ENCODE data around the gene NNAT. TPM values are rescaled to one million over a fixed set of nuclear protein-coding genes. Genes with fewer than 3 reads are reported as not detected.
"Not testable (repeated sequence)": the region's sequence is repeated elsewhere in the genome, so short reads cannot be mapped to it uniquely, and the experiment has no call there.

NNAT gene
- total RNA-seq (under 1 TPM in 1 of 2 experiments, not detected in 1; 0.33 TPM), polyA plus RNA-seq (not detected)

GRCh38 chr20:37521061-37521771 lies at the start of gene NNAT:
TSS of gene NNAT (plus strand) at chr20:37521250. CDS start at chr20:37521332, 82 bp downstream.
- H3K4me1 ChIP-seq (ENCODE audit: insufficient read depth, low read length) = peaks cover 26% of the 10 kb centered on the region
- no peak within 1 kb of the TSS for H3K4me3 ChIP-seq (ENCODE audit: low read length)
- H3K27me3 Mint-ChIP-seq = peaks cover 0 to 3% of the 10 kb centered on the region in 2 donors
- H3K36me3 Mint-ChIP-seq = peaks cover 5 to 52% (median 16%) of the 10 kb centered on the region in 3 donors
- no peak within 1 kb of the TSS for H3K27ac ChIP-seq (ENCODE audit: low read depth, low read length)
- H3K36me3 ChIP-seq (ENCODE audit: insufficient read depth, low read length) = no peaks in the 10 kb centered on the region
- no peaks in the 10 kb centered on the region for H3K27me3 ChIP-seq (ENCODE audit: insufficient read depth, low read length, poor library complexity, severe bottlenecking)
- H3K9me3 ChIP-seq (ENCODE audit: low read length) = no peaks in the 10 kb centered on the region
- DNase-seq = no peak
- POLR2A ChIA-PET = no interaction called here
- CTCF ChIA-PET = no interaction called here
- H3K4me3 Mint-ChIP-seq = peak within 1 kb of the TSS in 6 of 7 donors; percentile 41 to 67 (median 62)
- no peaks in the 10 kb centered on the region for H3K9me3 Mint-ChIP-seq
- peak within 1 kb of the TSS in 3 of 8 donors; percentile 24 to 79 (median 75) for H3K27ac Mint-ChIP-seq
- H3K4me1 Mint-ChIP-seq = peaks cover 56 to 88% (median 59%) of the 10 kb centered on the region in 3 donors

- no peak overlapping the region for H3K4me3 ChIP-seq (ENCODE audit: low read length)
- no peaks in the 10 kb centered on the region for H3K36me3 ChIP-seq (ENCODE audit: insufficient read depth, low read length)
- no peaks in the 10 kb centered on the region for H3K4me1 ChIP-seq (ENCODE audit: insufficient read depth, low read length)
- ChIA-PET POLR2A (no interaction called here), CTCF (no interaction called here)
- Mint-ChIP-seq H3K27me3 (peaks cover 14 to 35% of the 10 kb centered on the region in 2 donors), H3K27ac (no peak overlapping the region), H3K36me3 (no peaks in the 10 kb centered on the region), H3K9me3 (peaks cover 0 to 3% (median 0%) of the 10 kb centered on the region in 5 donors), H3K4me1 (no peaks in the 10 kb centered on the region), H3K4me3 (no peak overlapping the region)
- H3K9me3 ChIP-seq (ENCODE audit: low read length) = no peaks in the 10 kb centered on the region
- DNase-seq = no peak
- no peak overlapping the region for H3K27ac ChIP-seq (ENCODE audit: low read depth, low read length)
- H3K27me3 ChIP-seq (ENCODE audit: insufficient read depth, low read length, poor library complexity, severe bottlenecking) = peaks cover 4% of the 10 kb centered on the region
These were observed 49.3 kb upstream of the NNAT start for GRCh38 chr20:37471741-37472235.

- H3K27ac ChIP-seq (ENCODE audit: low read depth, low read length); H3K36me3 Mint-ChIP-seq; H3K4me3 Mint-ChIP-seq; H3K4me1 Mint-ChIP-seq; DNase-seq; H3K4me1 ChIP-seq (ENCODE audit: insufficient read depth, low read length); CTCF ChIA-PET; POLR2A ChIA-PET; H3K4me3 ChIP-seq (ENCODE audit: low read length); H3K9me3 ChIP-seq (ENCODE audit: low read length); H3K27ac Mint-ChIP-seq; H3K36me3 ChIP-seq (ENCODE audit: insufficient read depth, low read length); H3K27me3 ChIP-seq (ENCODE audit: insufficient read depth, low read length, poor library complexity, severe bottlenecking); H3K9me3 Mint-ChIP-seq: not testable (repeated sequence)
- H3K27me3 Mint-ChIP-seq = peaks cover 14 to 31% of the 10 kb centered on the region in 2 donors
These were observed 48.6 kb upstream of the NNAT start for GRCh38 chr20:37472435-37472834.

GRCh38 chr20:37473249-37474000 lies 47.6 kb upstream of the NNAT start:
- Histone ChIP-seq H3K27ac (ENCODE audit: low read depth, low read length) (no peak overlapping the region), H3K4me1 (ENCODE audit: insufficient read depth, low read length) (no peaks in the 10 kb centered on the region), H3K9me3 (ENCODE audit: low read length) (no peaks in the 10 kb centered on the region), H3K4me3 (ENCODE audit: low read length) (no peak overlapping the region), H3K36me3 (ENCODE audit: insufficient read depth, low read length) (no peaks in the 10 kb centered on the region), H3K27me3 (ENCODE audit: insufficient read depth, low read length, poor library complexity, severe bottlenecking) (peaks cover 15% of the 10 kb centered on the region)
- no peaks in the 10 kb centered on the region for H3K4me1 Mint-ChIP-seq
- peaks cover 14 to 23% of the 10 kb centered on the region in 2 donors for H3K27me3 Mint-ChIP-seq
- H3K36me3 Mint-ChIP-seq = peaks cover 0 to 4% (median 0%) of the 10 kb centered on the region in 3 donors
- CTCF ChIA-PET = no interaction called here
- H3K9me3 Mint-ChIP-seq = peaks cover 0 to 3% (median 0%) of the 10 kb centered on the region in 5 donors
- no peak overlapping the region for H3K4me3 Mint-ChIP-seq
- POLR2A ChIA-PET = no interaction called here
- DNase-seq = no peak
- no peak overlapping the region for H3K27ac Mint-ChIP-seq

GRCh38 chr20:37474386-37474785 lies 46.7 kb upstream of the NNAT start:
- H3K36me3 Mint-ChIP-seq = peaks cover 0 to 9% (median 0%) of the 10 kb centered on the region in 3 donors
- H3K9me3 Mint-ChIP-seq = peaks cover 0 to 3% (median 0%) of the 10 kb centered on the region in 5 donors
- ChIA-PET CTCF (no interaction called here), POLR2A (no interaction called here)
- Histone ChIP-seq H3K4me1 (ENCODE audit: insufficient read depth, low read length) (no peaks in the 10 kb centered on the region), H3K27me3 (ENCODE audit: insufficient read depth, low read length, poor library complexity, severe bottlenecking) (peaks cover 15% of the 10 kb centered on the region), H3K9me3 (ENCODE audit: low read length) (no peaks in the 10 kb centered on the region), H3K36me3 (ENCODE audit: insufficient read depth, low read length) (no peaks in the 10 kb centered on the region), H3K4me3 (ENCODE audit: low read length) (no peak overlapping the region), H3K27ac (ENCODE audit: low read depth, low read length) (no peak overlapping the region)
- no peaks in the 10 kb centered on the region for H3K4me1 Mint-ChIP-seq
- no peak for DNase-seq
- H3K27me3 Mint-ChIP-seq = peaks cover 14 to 21% of the 10 kb centered on the region in 2 donors
- no peak overlapping the region for H3K27ac Mint-ChIP-seq
- H3K4me3 Mint-ChIP-seq = no peak overlapping the region

- H3K4me1 Mint-ChIP-seq = no peaks in the 10 kb centered on the region
These were observed 45.8 kb upstream of the NNAT start for GRCh38 chr20:37475252-37475651.

GRCh38 chr20:37477041-37477440 lies 44.0 kb upstream of the NNAT start:
- Mint-ChIP-seq H3K4me3 (no peak overlapping the region), H3K36me3 (peaks cover 0 to 19% (median 2%) of the 10 kb centered on the region in 3 donors), H3K4me1 (no peaks in the 10 kb centered on the region), H3K9me3 (peaks cover 0 to 3% (median 0%) of the 10 kb centered on the region in 5 donors), H3K27me3 (peaks cover 16 to 26% of the 10 kb centered on the region in 2 donors), H3K27ac (no peak overlapping the region)
- Histone ChIP-seq H3K27me3 (ENCODE audit: insufficient read depth, low read length, poor library complexity, severe bottlenecking) (peaks cover 16% of the 10 kb centered on the region), H3K4me1 (ENCODE audit: insufficient read depth, low read length) (no peaks in the 10 kb centered on the region), H3K27ac (ENCODE audit: low read depth, low read length) (no peak overlapping the region), H3K4me3 (ENCODE audit: low read length) (no peak overlapping the region), H3K36me3 (ENCODE audit: insufficient read depth, low read length) (no peaks in the 10 kb centered on the region), H3K9me3 (ENCODE audit: low read length) (no peaks in the 10 kb centered on the region)
- CTCF ChIA-PET = no interaction called here
- POLR2A ChIA-PET = no interaction called here
- DNase-seq = no peak

More at GRCh38 chr20:37475252-37475651, 45.8 kb upstream of the NNAT start:
- ChIA-PET CTCF (no interaction called here), POLR2A (no interaction called here)
- DNase-seq = no peak
- Histone ChIP-seq H3K27ac (ENCODE audit: low read depth, low read length) (no peak overlapping the region), H3K9me3 (ENCODE audit: low read length) (no peaks in the 10 kb centered on the region), H3K36me3 (ENCODE audit: insufficient read depth, low read length) (no peaks in the 10 kb centered on the region), H3K27me3 (ENCODE audit: insufficient read depth, low read length, poor library complexity, severe bottlenecking) (peaks cover 10% of the 10 kb centered on the region), H3K4me3 (ENCODE audit: low read length) (no peak overlapping the region), H3K4me1 (ENCODE audit: insufficient read depth, low read length) (no peaks in the 10 kb centered on the region)
- H3K9me3 Mint-ChIP-seq = peaks cover 0 to 3% (median 0%) of the 10 kb centered on the region in 5 donors
- no peak overlapping the region for H3K27ac Mint-ChIP-seq
- H3K36me3 Mint-ChIP-seq = peaks cover 0 to 15% (median 0%) of the 10 kb centered on the region in 3 donors
- H3K27me3 Mint-ChIP-seq = peaks cover 14 to 19% of the 10 kb centered on the region in 2 donors
- no peak overlapping the region for H3K4me3 Mint-ChIP-seq

GRCh38 chr20:37479266-37479665 lies 41.8 kb upstream of the NNAT start:
- DNase-seq = no peak
- ChIA-PET POLR2A (no interaction called here), CTCF (no interaction called here)
- Histone ChIP-seq H3K4me1 (ENCODE audit: insufficient read depth, low read length) (no peaks in the 10 kb centered on the region), H3K27ac (ENCODE audit: low read depth, low read length) (no peak overlapping the region), H3K9me3 (ENCODE audit: low read length) (no peaks in the 10 kb centered on the region), H3K36me3 (ENCODE audit: insufficient read depth, low read length) (no peaks in the 10 kb centered on the region), H3K27me3 (ENCODE audit: insufficient read depth, low read length, poor library complexity, severe bottlenecking) (peaks cover 16% of the 10 kb centered on the region), H3K4me3 (ENCODE audit: low read length) (no peak overlapping the region)
- Mint-ChIP-seq H3K9me3 (peaks cover 0 to 3% (median 0%) of the 10 kb centered on the region in 5 donors), H3K36me3 (peaks cover 0 to 22% (median 2%) of the 10 kb centered on the region in 3 donors), H3K4me3 (no peak overlapping the region), H3K4me1 (no peaks in the 10 kb centered on the region), H3K27ac (no peak overlapping the region), H3K27me3 (peaks cover 21 to 33% of the 10 kb centered on the region in 2 donors)

All from CD8-positive, alpha-beta memory T cell (primary cell).